H1 (cell line): ENCODE data around the gene MYMX. TPM values are rescaled to one million over a fixed set of nuclear protein-coding genes. Genes with fewer than 3 reads are reported as not detected.

Experiments
- CTCF ChIA-PET: fragments of 300-600 bp; sonication (Branson Sonifier 250); formaldehyde crosslinking; loops from one replicate; lab custom pipeline; 2021; ENCODE audit not compliant: partially characterized antibody; lab: Charles Lee
- POLR2A ChIA-PET: fragments of 300-600 bp; sonication (Branson Sonifier 250); formaldehyde crosslinking; loops from one replicate; lab custom pipeline; 2021; ENCODE audit warnings: inconsistent platforms; ENCODE audit not compliant: partially characterized antibody; lab: Charles Lee
- DNase-seq, 2 experiments: peaks; one replicate each; pipeline versions ENCODE4 v3.0.0 to v3.0.0-alpha.2; 2010 to 2022; ENCODE audit warnings: low spot score in 2 of 2, low read depth in 1 of 2, mixed read lengths in 1 of 2
- FAIRE-seq: peaks from 2 replicates; lab custom pipeline; 2011; peaks lifted over from hg19 to GRCh38; lab: Jason Lieb, UNC
- H2AFZ ChIP-seq: 2 replicates; pipeline ENCODE4 v1.8.1; 2012; ENCODE audit warnings: low read length, inconsistent platforms
- H2AK5ac ChIP-seq: 2 replicates; pipeline ENCODE4 v1.6.1; 2013; ENCODE audit warnings: low read depth, low read length
- H2BK120ac ChIP-seq: replicated peaks from 2 replicates; pipeline ENCODE3; 2013; ENCODE audit warnings: low read depth, low read length, inconsistent platforms
- H2BK12ac ChIP-seq: 2 replicates; pipeline ENCODE4 v1.6.1; 2013; ENCODE audit warnings: low read depth, low read length
- H2BK15ac ChIP-seq: 2 replicates; pipeline ENCODE4 v1.6.1; 2013; ENCODE audit warnings: low read length
- H2BK20ac ChIP-seq: 2 replicates; pipeline ENCODE4 v1.6.1; 2013; ENCODE audit warnings: low read length
- H2BK5ac ChIP-seq: 2 replicates; pipeline ENCODE4 v1.6.1; 2013; ENCODE audit warnings: low read depth, low read length
- H3K14ac ChIP-seq: 2 replicates; pipeline ENCODE4 v1.6.1; 2013; ENCODE audit warnings: inconsistent platforms; ENCODE audit not compliant: insufficient read length
- H3K18ac ChIP-seq: 2 replicates; pipeline ENCODE4 v1.6.1; 2013; ENCODE audit warnings: low read length; ENCODE audit errors: extremely low read depth
- H3K23ac ChIP-seq: 2 replicates; pipeline ENCODE4 v1.6.1; 2013; ENCODE audit warnings: inconsistent platforms; ENCODE audit not compliant: insufficient read length
- H3K23me2 ChIP-seq: 2 replicates; pipeline ENCODE4 v1.6.1; 2013; ENCODE audit warnings: low read depth, low read length
- H3K27ac ChIP-seq: 2 replicates; pipeline ENCODE4 v1.6.1; 2011; ENCODE audit warnings: low read depth, low read length, inconsistent platforms
- H3K27me3 ChIP-seq, 4 experiments: replicated peaks in 1 of 4; 1 replicate in 1 of 4; 2 replicates in 3 of 4; pipeline versions ENCODE4 v1.6.1 to v1.8.1; 2011 to 2013; ENCODE audit warnings: low read length in 3 of 4, mild to moderate bottlenecking in 3 of 4, inconsistent platforms in 2 of 4, mixed read lengths in 2 of 4, moderate library complexity in 1 of 4; ENCODE audit not compliant: control insufficient read depth in 3 of 4, insufficient read depth in 3 of 4; ENCODE audit errors: extremely low read depth in 1 of 4
- H3K36me3 ChIP-seq, 4 experiments: 2 replicates each; pipeline versions ENCODE4 v1.6.1 to v1.8.1; 2011 to 2013; ENCODE audit warnings: mild to moderate bottlenecking in 4 of 4, low read length in 3 of 4, moderate library complexity in 2 of 4, control low read depth in 1 of 4, inconsistent platforms in 1 of 4; ENCODE audit not compliant: insufficient read depth in 4 of 4, control insufficient read depth in 2 of 4
- H3K4ac ChIP-seq: replicated peaks from 2 replicates; pipeline ENCODE3; 2013; ENCODE audit warnings: low read length, low read depth, mixed read lengths, inconsistent platforms; ENCODE audit not compliant: insufficient read length
- H3K4me1 ChIP-seq, 4 experiments: replicated peaks in 1 of 4; 1 replicate in 1 of 4; 2 replicates in 3 of 4; pipeline versions ENCODE4 v1.6.1 to v1.8.1; 2011 to 2013; ENCODE audit warnings: low read length in 3 of 4, inconsistent platforms in 2 of 4, mixed read lengths in 1 of 4; ENCODE audit not compliant: insufficient read depth in 4 of 4, control insufficient read depth in 3 of 4
- H3K4me2 ChIP-seq, 2 experiments: 2 replicates each; pipeline versions ENCODE4 v1.6.1 to v1.8.1; 2011 to 2013; ENCODE audit warnings: low read depth in 2 of 2, low read length in 2 of 2, control low read depth in 1 of 2, inconsistent platforms in 1 of 2, mild to moderate bottlenecking in 1 of 2; ENCODE audit not compliant: insufficient read depth in 1 of 2
- H3K4me3 ChIP-seq, 4 experiments: fragments of 200-600, 300-600 bp in 1 of 4; sonication (generic), shearing (Covaris generic), sonication (Bioruptor Twin) in 1 of 4; 2 replicates each; pipeline versions ENCODE4 v1.5.1 to v1.8.1; 2011 to 2016; ENCODE audit warnings: low read length in 4 of 4, low read depth in 3 of 4, control low read depth in 2 of 4, inconsistent platforms in 2 of 4, mild to moderate bottlenecking in 2 of 4, mixed read lengths in 1 of 4, moderate library complexity in 1 of 4; ENCODE audit not compliant: insufficient read depth in 2 of 4; ENCODE audit errors: extremely low read depth in 1 of 4
- H3K56ac ChIP-seq: replicated peaks from 2 replicates; pipeline ENCODE3; 2013; ENCODE audit warnings: low read depth, mild to moderate bottlenecking, mixed read lengths, low read length, inconsistent platforms; ENCODE audit not compliant: insufficient read length
- H3K79me1 ChIP-seq: 2 replicates; pipeline ENCODE4 v1.6.1; 2013; ENCODE audit warnings: low read depth, low read length, control low read depth
- H3K79me2 ChIP-seq, 2 experiments: 2 replicates each; pipeline versions ENCODE4 v1.6.1 to v1.8.1; 2012 to 2013; ENCODE audit warnings: low read length in 2 of 2, mild to moderate bottlenecking in 2 of 2, inconsistent platforms in 1 of 2; ENCODE audit not compliant: insufficient read depth in 2 of 2, control insufficient read depth in 1 of 2
- H3K9ac ChIP-seq, 4 experiments: replicated peaks in 1 of 4; 1 replicate in 1 of 4; 2 replicates in 3 of 4; pipeline versions ENCODE4 v1.6.1 to v1.8.1; 2011 to 2013; ENCODE audit warnings: low read depth in 3 of 4, low read length in 3 of 4, control low read depth in 2 of 4, mild to moderate bottlenecking in 2 of 4, moderate library complexity in 2 of 4, inconsistent platforms in 1 of 4; ENCODE audit errors: extremely low read depth in 1 of 4
- H3K9me3 ChIP-seq, 2 experiments: 2 replicates each; pipeline versions ENCODE4 v1.6.1 to v1.8.1; 2012 to 2013; ENCODE audit warnings: mild to moderate bottlenecking in 2 of 2, moderate library complexity in 2 of 2, control low read depth in 1 of 2, inconsistent platforms in 1 of 2, low read depth in 1 of 2, low read length in 1 of 2, mixed read lengths in 1 of 2; ENCODE audit not compliant: insufficient read depth in 2 of 2
- H4K20me1 ChIP-seq, 2 experiments: replicated peaks in 1 of 2; 2 replicates each; pipeline versions ENCODE3 to v1.8.1; 2011 to 2013; ENCODE audit warnings: inconsistent platforms in 2 of 2, low read length in 2 of 2, mild to moderate bottlenecking in 1 of 2; ENCODE audit not compliant: insufficient read depth in 2 of 2, control insufficient read depth in 1 of 2
- H4K5ac ChIP-seq: 2 replicates; pipeline ENCODE4 v1.6.1; 2013; ENCODE audit warnings: low read length, low read depth, mixed read lengths, inconsistent platforms; ENCODE audit not compliant: insufficient read length
- H4K8ac ChIP-seq: 2 replicates; pipeline ENCODE4 v1.8.0; 2013; ENCODE audit warnings: mild to moderate bottlenecking, moderate library complexity, low read length, inconsistent platforms; ENCODE audit not compliant: insufficient read depth; ENCODE audit errors: extremely low read depth
- H4K91ac ChIP-seq: replicated peaks from 2 replicates; pipeline ENCODE3; 2013; ENCODE audit warnings: low read length, mixed read lengths, inconsistent platforms; ENCODE audit not compliant: insufficient read length
- ASH2L ChIP-seq: fragments of 200-600, 300-600 bp; sonication (generic); IDR thresholded peaks from one replicate; pipeline ENCODE4 v1.7.1; 2017; ENCODE audit warnings: low read length
- BACH1 ChIP-seq: IDR thresholded peaks from 2 replicates; pipeline ENCODE4 v1.6.1; 2012; ENCODE audit warnings: low read length, improper control_type of control experiment
- EGR1 ChIP-seq: IDR thresholded peaks from 2 replicates; pipeline ENCODE4 v1.6.1; 2011; ENCODE audit warnings: low read depth, low read length, borderline replicate concordance
- EZH2 ChIP-seq: fragments of 200-600 bp; sonication (generic); IDR thresholded peaks from 2 replicates; pipeline ENCODE4 v1.7.1; 2012; ENCODE audit warnings: low read depth, mild to moderate bottlenecking, moderate library complexity, low read length, inconsistent platforms; ENCODE audit not compliant: severe bottlenecking
- HDAC2 ChIP-seq, 2 experiments: fragments of 300-600 bp in 1 of 2; sonication (generic) in 1 of 2; IDR thresholded peaks; 2 replicates each; pipeline ENCODE4 v1.6.1; 2011 to 2012; ENCODE audit warnings: low read depth in 2 of 2, low read length in 2 of 2, mild to moderate bottlenecking in 2 of 2, moderate library complexity in 2 of 2, borderline replicate concordance in 1 of 2, inconsistent platforms in 1 of 2
- WGBS, 2 experiments: shearing (Covaris generic) in 1 of 2; methylation state at CpG; one replicate each; pipeline versions ENCODE4 v1.1.6 to v1.1.7; 2013 to 2015; ENCODE audit warnings: low lambda C conversion rate in 2 of 2, mixed read lengths in 2 of 2, inconsistent platforms in 1 of 2, low coverage in 1 of 2, missing lambda C conversion rate in 1 of 2; ENCODE audit not compliant: insufficient replicate concordance in 2 of 2, insufficient coverage in 1 of 2, insufficient read length in 1 of 2; ENCODE audit errors: extremely low coverage in 1 of 2, missing lambda C conversion rate in 1 of 2; 5-methylcytosine and 5-hydroxymethylcytosine counted together
- polyA plus RNA-seq, 7 experiments: library from polyadenylated mRNA; depleted of rRNA in 3 of 7; stranded (reverse) in 5 of 7; unstranded in 2 of 7; fragments of >200 nt in 5 of 7; fragments of 200-250 nt in 2 of 7; gene quantifications; 1 replicate in 5 of 7; 2 replicates in 1 of 7; 4 replicates in 1 of 7; pipeline versions ENCODE4 v1.2.1 to v1.2.3, GENCODE V29; 2011 to 2013; ENCODE audit warnings: missing spikeins in 2 of 7, mixed read lengths in 2 of 7
- total RNA-seq: library from RNA; stranded (reverse); fragmentation: NEBNext Ultra II Directional; extraction: Animal tissue kit (Norgen Biotek cat#: 25700); gene quantifications from 2 replicates; pipeline ENCODE4 v1.2.1, GENCODE V29; 2021
- TF ChIP-seq, protein P1 (sequence below): IDR thresholded peaks from 2 replicates; pipeline ENCODE4 v1.6.1; 2012; ENCODE audit warnings: inconsistent platforms

MYMX gene
- total and polyA plus RNA-seq, 2 of the 8 experiments (the other 6 are each of a cell fraction or from before 2014, with no cell fraction given): 4.7 to 6.9 TPM

DNA sequence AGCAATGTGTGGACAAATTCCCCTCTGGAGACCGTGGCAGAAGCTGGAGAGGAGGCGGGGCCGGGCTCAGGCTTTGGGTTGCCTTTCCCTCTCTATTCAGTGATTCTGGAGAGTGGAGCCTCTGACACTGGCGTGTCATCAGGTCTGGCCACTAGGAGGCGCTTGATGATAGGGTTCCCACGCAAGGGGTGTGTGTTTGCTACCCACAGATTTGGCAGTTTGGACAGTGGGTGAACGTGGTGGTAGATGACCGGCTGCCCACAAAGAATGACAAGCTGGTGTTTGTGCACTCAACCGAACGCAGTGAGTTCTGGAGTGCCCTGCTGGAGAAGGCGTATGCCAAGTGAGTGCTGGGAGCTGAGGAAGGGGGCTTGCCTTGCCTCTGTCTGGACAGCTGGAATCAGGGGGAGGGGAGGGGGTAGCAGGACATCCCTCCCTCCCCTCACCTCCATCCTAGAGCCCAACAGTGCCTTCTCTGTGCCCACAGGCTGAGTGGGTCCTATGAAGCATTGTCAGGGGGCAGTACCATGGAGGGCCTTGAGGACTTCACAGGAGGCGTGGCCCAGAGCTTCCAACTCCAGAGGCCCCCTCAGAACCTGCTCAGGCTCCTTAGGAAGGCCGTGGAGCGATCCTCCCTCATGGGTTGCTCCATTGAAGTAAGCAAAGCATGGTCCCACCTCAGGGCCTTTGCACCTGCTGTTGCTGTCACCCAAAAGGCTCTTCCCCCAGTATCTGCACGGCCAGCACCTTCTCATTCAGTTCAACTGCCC lies 43.8 kb upstream of the MYMX start:
- FAIRE-seq (peak; percentile 58), DNase-seq (peak in 1 of 2 experiments; percentile 91)
- peaks cover 0 to 12% (median 3%) of the 10 kb centered on the region in 4 experiments; a peak in 6 of 7 replicates for H3K4me1 ChIP-seq
- H3K9me3 ChIP-seq: no peaks in the 10 kb centered on the region
- no peak overlapping the region for H2AK5ac ChIP-seq
- ChIA-PET POLR2A (interaction anchor here (0.9 to 2.6 kb wide), 19 partner anchors 10 to 84 kb away, joined by 3 to 33 read pairs (median 5); partner anchors contain the start of genes HSP90AB1, MYMX and SLC29A1), CTCF (interaction anchor here (0.7 to 10.8 kb wide), 39 partner anchors 10 to 165 kb away, joined by 3 to 287 read pairs (median 5); partner anchors contain the start of genes CAPN11, HSP90AB1, MYMX and SLC29A1)
- no peak overlapping the region; the same call in 1 of the 2 replicates for H4K8ac ChIP-seq
- H2BK5ac ChIP-seq: no peak overlapping the region; the same call in 1 of the 2 replicates
- no peaks in the 10 kb centered on the region for H3K23me2 ChIP-seq
- H3K4ac ChIP-seq: no peak overlapping the region
- H3K4me3 ChIP-seq: no peak overlapping the region
- peak overlapping the region; percentile 99 for H2BK15ac ChIP-seq
- peak overlapping the region; percentile 90; the same call in 1 of the 2 replicates for H2BK20ac ChIP-seq
- no peaks in the 10 kb centered on the region for H3K27me3 ChIP-seq
- no peak overlapping the region for H3K9ac ChIP-seq
- no peak overlapping the region for H2AFZ ChIP-seq
- H3K18ac ChIP-seq: 0 out of 2 replicates have a peak overlapping the region, but pooled peaks have one; percentile 11
- H3K27ac ChIP-seq: no peak overlapping the region
- H3K4me2 ChIP-seq: 0 out of 4 replicates have a peak overlapping the region, but pooled peaks of 1 of the 2 experiments have one; percentile 13
- no peak overlapping the region for H4K5ac ChIP-seq
- no peaks in the 10 kb centered on the region for H3K79me1 ChIP-seq
- H3K36me3 ChIP-seq: no peaks in the 10 kb centered on the region
- H2BK12ac ChIP-seq: peak overlapping the region; percentile 92; the same call in 1 of the 2 replicates
- H3K23ac ChIP-seq: no peak overlapping the region
- H3K14ac ChIP-seq: no peak overlapping the region
- no peak overlapping the region for H3K56ac ChIP-seq
- peak overlapping the region; percentile 70 for H4K91ac ChIP-seq
- no peaks in the 10 kb centered on the region for H4K20me1 ChIP-seq
- no peak overlapping the region for H2BK120ac ChIP-seq
- WGBS, 2 experiments: 37% methylated on average over 15 of the region's 15 CpGs; no CpG with 5 or more reads in 1 of the 2 experiments
- no peaks in the 10 kb centered on the region for H3K79me2 ChIP-seq
- TF ChIP-seq, protein P1, sequence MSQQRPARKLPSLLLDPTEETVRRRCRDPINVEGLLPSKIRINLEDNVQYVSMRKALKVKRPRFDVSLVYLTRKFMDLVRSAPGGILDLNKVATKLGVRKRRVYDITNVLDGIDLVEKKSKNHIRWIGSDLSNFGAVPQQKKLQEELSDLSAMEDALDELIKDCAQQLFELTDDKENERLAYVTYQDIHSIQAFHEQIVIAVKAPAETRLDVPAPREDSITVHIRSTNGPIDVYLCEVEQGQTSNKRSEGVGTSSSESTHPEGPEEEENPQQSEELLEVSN: no peak
- TF ChIP-seq EZH2: no peak
- TF ChIP-seq ASH2L: no peak
- peak; percentile 88 for TF ChIP-seq BACH1
- TF ChIP-seq HDAC2 (IDR thresholded peaks at IDR 0.05; ENCODE audit: borderline replicate concordance in 1 of 2, low read depth in 2 of 2, low read length in 2 of 2): peak in 1 of 2 experiments; percentile 71; a peak in 2 of 4 replicates
- TF ChIP-seq EGR1: no peak
